ENCODE results near the gene BMAL1.

DNA sequence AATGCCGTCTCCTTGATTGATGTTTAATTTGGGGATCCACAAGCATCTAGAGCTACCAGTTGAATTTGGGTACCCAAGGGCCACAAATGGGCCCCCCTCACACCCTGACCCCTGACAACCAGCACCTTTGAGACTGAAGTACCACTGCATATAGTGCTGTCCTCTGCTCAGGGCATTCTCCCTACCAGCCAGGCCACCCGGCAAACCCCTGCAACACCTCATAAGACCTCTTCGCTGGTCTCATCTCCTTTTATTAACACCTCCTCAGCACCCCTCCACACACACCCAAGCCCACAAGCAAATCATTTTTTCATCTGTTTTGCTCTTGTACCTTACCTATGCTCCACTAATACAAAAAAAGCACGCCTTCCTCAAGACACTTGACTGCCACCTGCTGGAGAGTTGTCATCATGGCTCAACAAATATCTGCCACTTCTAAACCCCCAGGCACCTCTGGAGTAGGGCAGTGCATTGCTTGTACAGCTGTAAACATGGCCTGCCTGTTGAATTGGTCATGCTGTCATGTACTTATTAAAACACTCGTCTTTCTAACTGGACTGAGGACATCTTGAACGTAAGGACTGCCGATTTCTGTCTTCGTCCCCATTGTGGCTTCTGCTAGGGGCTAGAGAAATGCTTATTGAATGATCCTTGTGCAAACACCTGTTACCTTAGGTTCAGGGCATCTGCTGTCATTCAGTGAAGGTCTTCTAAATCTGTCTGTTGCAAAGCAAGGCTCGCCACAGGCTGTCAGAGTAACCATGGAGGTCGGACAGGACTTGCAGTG, 66.5 kb downstream of the BMAL1 start:
- TF ChIP-seq ETV6 (CRISPR knock-in tag; IDR thresholded peaks at IDR 0.05) (no peak), ZNF121 (CRISPR knock-in tag; IDR thresholded peaks at IDR 0.05) (no peak), PRRX2 (CRISPR knock-in tag; IDR thresholded peaks at IDR 0.05) (no peak), ZNF423 (CRISPR knock-in tag; IDR thresholded peaks at IDR 0.05) (no peak), ELF4 (CRISPR knock-in tag; IDR thresholded peaks at IDR 0.05; ENCODE audit: low read depth) (no peak), ZNF232 (CRISPR knock-in tag; IDR thresholded peaks at IDR 0.05) (no peak), SP1 (CRISPR knock-in tag; conservative IDR thresholded peaks at IDR 0.05) (no peak), CREB1 (CRISPR knock-in tag; IDR thresholded peaks at IDR 0.05) (no peak), NR3C1 (CRISPR knock-in tag; conservative IDR thresholded peaks at IDR 0.05; ENCODE audit: low read depth) (no peak)
- TF ChIP-seq, protein P1, sequence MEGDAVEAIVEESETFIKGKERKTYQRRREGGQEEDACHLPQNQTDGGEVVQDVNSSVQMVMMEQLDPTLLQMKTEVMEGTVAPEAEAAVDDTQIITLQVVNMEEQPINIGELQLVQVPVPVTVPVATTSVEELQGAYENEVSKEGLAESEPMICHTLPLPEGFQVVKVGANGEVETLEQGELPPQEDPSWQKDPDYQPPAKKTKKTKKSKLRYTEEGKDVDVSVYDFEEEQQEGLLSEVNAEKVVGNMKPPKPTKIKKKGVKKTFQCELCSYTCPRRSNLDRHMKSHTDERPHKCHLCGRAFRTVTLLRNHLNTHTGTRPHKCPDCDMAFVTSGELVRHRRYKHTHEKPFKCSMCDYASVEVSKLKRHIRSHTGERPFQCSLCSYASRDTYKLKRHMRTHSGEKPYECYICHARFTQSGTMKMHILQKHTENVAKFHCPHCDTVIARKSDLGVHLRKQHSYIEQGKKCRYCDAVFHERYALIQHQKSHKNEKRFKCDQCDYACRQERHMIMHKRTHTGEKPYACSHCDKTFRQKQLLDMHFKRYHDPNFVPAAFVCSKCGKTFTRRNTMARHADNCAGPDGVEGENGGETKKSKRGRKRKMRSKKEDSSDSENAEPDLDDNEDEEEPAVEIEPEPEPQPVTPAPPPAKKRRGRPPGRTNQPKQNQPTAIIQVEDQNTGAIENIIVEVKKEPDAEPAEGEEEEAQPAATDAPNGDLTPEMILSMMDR (IDR thresholded peaks at IDR 0.05): peak; percentile 82
- TF ChIP-seq, protein P2, sequence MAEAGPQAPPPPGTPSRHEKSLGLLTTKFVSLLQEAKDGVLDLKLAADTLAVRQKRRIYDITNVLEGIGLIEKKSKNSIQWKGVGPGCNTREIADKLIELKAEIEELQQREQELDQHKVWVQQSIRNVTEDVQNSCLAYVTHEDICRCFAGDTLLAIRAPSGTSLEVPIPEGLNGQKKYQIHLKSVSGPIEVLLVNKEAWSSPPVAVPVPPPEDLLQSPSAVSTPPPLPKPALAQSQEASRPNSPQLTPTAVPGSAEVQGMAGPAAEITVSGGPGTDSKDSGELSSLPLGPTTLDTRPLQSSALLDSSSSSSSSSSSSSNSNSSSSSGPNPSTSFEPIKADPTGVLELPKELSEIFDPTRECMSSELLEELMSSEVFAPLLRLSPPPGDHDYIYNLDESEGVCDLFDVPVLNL (CRISPR knock-in tag; IDR thresholded peaks at IDR 0.05; ENCODE audit: borderline replicate concordance, low read depth): no peak
- TF ChIP-seq, protein P3, sequence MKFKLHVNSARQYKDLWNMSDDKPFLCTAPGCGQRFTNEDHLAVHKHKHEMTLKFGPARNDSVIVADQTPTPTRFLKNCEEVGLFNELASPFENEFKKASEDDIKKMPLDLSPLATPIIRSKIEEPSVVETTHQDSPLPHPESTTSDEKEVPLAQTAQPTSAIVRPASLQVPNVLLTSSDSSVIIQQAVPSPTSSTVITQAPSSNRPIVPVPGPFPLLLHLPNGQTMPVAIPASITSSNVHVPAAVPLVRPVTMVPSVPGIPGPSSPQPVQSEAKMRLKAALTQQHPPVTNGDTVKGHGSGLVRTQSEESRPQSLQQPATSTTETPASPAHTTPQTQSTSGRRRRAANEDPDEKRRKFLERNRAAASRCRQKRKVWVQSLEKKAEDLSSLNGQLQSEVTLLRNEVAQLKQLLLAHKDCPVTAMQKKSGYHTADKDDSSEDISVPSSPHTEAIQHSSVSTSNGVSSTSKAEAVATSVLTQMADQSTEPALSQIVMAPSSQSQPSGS (CRISPR knock-in tag; IDR thresholded peaks at IDR 0.05; ENCODE audit: borderline replicate concordance, low read depth): no peak

Data from WTC11 (cell line).